SK-N-SH (cell line): ENCODE measurements around the gene ZP4. TPM values are rescaled to one million over a fixed set of nuclear protein-coding genes. Genes with fewer than 3 reads are reported as not detected.

Source experiments
- CTCF ChIA-PET: fragments of 300-600, 350-600 bp; formaldehyde crosslinking; extraction: SDS; loops from one replicate; lab custom pipeline; 2021; lab: Yijun Ruan, JAX
- POLR2A ChIA-PET: fragments of 350-600 bp; sonication (Branson Sonifier 250); formaldehyde crosslinking; extraction: SDS; loops from one replicate; lab custom pipeline; 2020; ENCODE audit warnings: antibody characterized with exemption, inconsistent platforms; lab: Yijun Ruan, JAX
- DNase-seq: peaks from one replicate; pipeline ENCODE4 v3.0.0; 2012
- H2AFZ ChIP-seq: fragments of 200-600 bp; sonication (generic); 2 replicates; pipeline ENCODE4 v1.8.1; 2016; ENCODE audit warnings: antibody characterized with exemption, mild to moderate bottlenecking, low read depth
- H3F3A ChIP-seq: fragments of 200-600 bp; sonication (generic); replicated peaks from 2 replicates; pipeline ENCODE3; 2016; ENCODE audit warnings: antibody characterized with exemption, mild to moderate bottlenecking; ENCODE audit not compliant: insufficient read depth
- H3K27ac ChIP-seq, 2 experiments: fragments of 200-500 bp in 1 of 2; fragments of 200-600 bp in 1 of 2; sonication (Bioruptor generic) in 1 of 2; sonication (generic), shearing (Covaris generic) in 1 of 2; 2 replicates each; pipeline versions ENCODE4 v1.5.1 to v1.6.1; 2014 to 2016; ENCODE audit warnings: low read depth in 2 of 2, inconsistent platforms in 1 of 2, low read length in 1 of 2, mild to moderate bottlenecking in 1 of 2, mixed read lengths in 1 of 2
- H3K27me3 ChIP-seq: fragments of 200-600 bp; sonication (generic), shearing (Covaris generic); 2 replicates; pipeline ENCODE4 v1.6.1; 2016; ENCODE audit warnings: mixed run types; ENCODE audit not compliant: insufficient read depth
- H3K36me3 ChIP-seq, 2 experiments: fragments of 200-500 bp in 1 of 2; fragments of 200-600 bp in 1 of 2; sonication (Bioruptor generic) in 1 of 2; sonication (generic) in 1 of 2; replicated peaks in 1 of 2; 2 replicates each; pipeline versions ENCODE3 to v1.5.1; 2014 to 2016; ENCODE audit warnings: low read length in 1 of 2, mild to moderate bottlenecking in 1 of 2; ENCODE audit not compliant: insufficient read depth in 2 of 2, control insufficient read depth in 1 of 2
- H3K4me1 ChIP-seq, 2 experiments: fragments of 200-500 bp in 1 of 2; fragments of 200-600 bp in 1 of 2; sonication (Bioruptor generic) in 1 of 2; sonication (generic), shearing (Covaris generic) in 1 of 2; 2 replicates each; pipeline versions ENCODE4 v1.5.1 to v1.6.1; 2014 to 2016; ENCODE audit warnings: low read depth in 1 of 2, low read length in 1 of 2, mixed run types in 1 of 2; ENCODE audit not compliant: insufficient read depth in 2 of 2, control insufficient read depth in 1 of 2
- H3K4me2 ChIP-seq: fragments of 200-600 bp; sonication (generic), shearing (Covaris generic); 2 replicates; pipeline ENCODE4 v1.6.1; 2017; ENCODE audit warnings: mixed run types
- H3K4me3 ChIP-seq, 2 experiments: fragments of 200-500 bp in 1 of 2; fragments of 200-600 bp in 1 of 2; sonication (Bioruptor generic) in 1 of 2; sonication (generic), shearing (Covaris generic) in 1 of 2; 2 replicates each; pipeline versions ENCODE4 v1.5.1 to v1.8.1; 2014 to 2016; ENCODE audit warnings: low read depth in 2 of 2, inconsistent platforms in 1 of 2, low read length in 1 of 2, mild to moderate bottlenecking in 1 of 2, mixed read lengths in 1 of 2, moderate library complexity in 1 of 2
- H3K79me2 ChIP-seq: fragments of 200-600 bp; sonication (generic); 2 replicates; pipeline ENCODE4 v1.8.1; 2017; ENCODE audit warnings: mild to moderate bottlenecking; ENCODE audit not compliant: insufficient read depth
- H3K9ac ChIP-seq: fragments of 200-600 bp; sonication (generic); 2 replicates; pipeline ENCODE4 v1.6.1; 2017; ENCODE audit warnings: mixed run types
- H3K9me2 ChIP-seq: fragments of 200-600 bp; sonication (generic); 2 replicates; pipeline ENCODE4 v1.6.1; 2017; ENCODE audit warnings: mixed run types
- H3K9me3 ChIP-seq: fragments of 200-600 bp; sonication (generic); 2 replicates; pipeline ENCODE4 v1.6.1; 2017; ENCODE audit warnings: mixed run types, mild to moderate bottlenecking, moderate library complexity
- H4K20me1 ChIP-seq: fragments of 200-600 bp; sonication (generic); 2 replicates; pipeline ENCODE4 v1.6.1; 2017; ENCODE audit warnings: mild to moderate bottlenecking, mixed run types; ENCODE audit not compliant: insufficient read depth
- CHD2 ChIP-seq: fragments of 150-350 bp; IDR thresholded peaks from 2 replicates; pipeline ENCODE4 v1.6.1; 2018; ENCODE audit warnings: low read length; ENCODE audit not compliant: partially characterized antibody
- CTCF ChIP-seq: fragments of 200-600 bp; sonication (generic); IDR thresholded peaks from 2 replicates; pipeline ENCODE4 v1.6.1; 2017; ENCODE audit warnings: antibody characterized with exemption, mild to moderate bottlenecking, moderate library complexity
- EP300 ChIP-seq, 2 experiments: IDR thresholded peaks; 2 replicates each; pipeline versions ENCODE4 v1.4.0 to v1.6.1; 2012; ENCODE audit warnings: borderline replicate concordance in 1 of 2, low read depth in 1 of 2, low read length in 1 of 2
- GATA2 ChIP-seq: sonication (generic); formaldehyde crosslinking; IDR thresholded peaks from 2 replicates; pipeline ENCODE4 v1.5.0; 2020; ENCODE audit warnings: mild to moderate bottlenecking, missing genetic modification reagents
- RCOR1 ChIP-seq: fragments of 150-350 bp; IDR thresholded peaks from 2 replicates; pipeline ENCODE4 v1.6.1; 2017; ENCODE audit warnings: antibody characterized with exemption, low read length
- WGBS: methylation state at CpG from one replicate; pipeline ENCODE4 v1.1.6; 2017; ENCODE audit warnings: low lambda C conversion rate; 5-methylcytosine and 5-hydroxymethylcytosine counted together
- polyA plus RNA-seq, 3 experiments: library from polyadenylated mRNA; depleted of rRNA; stranded (reverse); fragments of >200 nt; gene quantifications; 2 replicates each; pipeline ENCODE4 v1.2.3, GENCODE V29; 2012
- TF ChIP-seq, protein P1 (sequence below): IDR thresholded peaks from 2 replicates; pipeline ENCODE4; 2012

Gene ZP4
- polyA plus RNA-seq, 1 of the 3 experiments (the other 2 are of a cell fraction) = not detected

GRCh38 chr1:237868817-237869600 is 21.7 kb downstream of the ZP4 start:
- CTCF ChIA-PET = no interaction called here
- Histone ChIP-seq H4K20me1 (no peaks in the 10 kb centered on the region), H3K4me3 (no peak overlapping the region), H3K36me3 (no peaks in the 10 kb centered on the region), H3K27me3 (no peaks in the 10 kb centered on the region), H3F3A (no peaks in the 10 kb centered on the region), H3K79me2 (no peaks in the 10 kb centered on the region), H3K4me2 (no peak overlapping the region), H2AFZ (no peak overlapping the region), H3K9me2 (no peaks in the 10 kb centered on the region), H3K4me1 (peaks cover 9 to 10% of the 10 kb centered on the region in 2 experiments), H3K9me3 (no peaks in the 10 kb centered on the region), H3K27ac (no peak overlapping the region), H3K9ac (no peak overlapping the region)
- DNase-seq = no peak
- TF ChIP-seq CTCF (no peak), CHD2 (no peak), RCOR1 (no peak)
- TF ChIP-seq, protein P1, sequence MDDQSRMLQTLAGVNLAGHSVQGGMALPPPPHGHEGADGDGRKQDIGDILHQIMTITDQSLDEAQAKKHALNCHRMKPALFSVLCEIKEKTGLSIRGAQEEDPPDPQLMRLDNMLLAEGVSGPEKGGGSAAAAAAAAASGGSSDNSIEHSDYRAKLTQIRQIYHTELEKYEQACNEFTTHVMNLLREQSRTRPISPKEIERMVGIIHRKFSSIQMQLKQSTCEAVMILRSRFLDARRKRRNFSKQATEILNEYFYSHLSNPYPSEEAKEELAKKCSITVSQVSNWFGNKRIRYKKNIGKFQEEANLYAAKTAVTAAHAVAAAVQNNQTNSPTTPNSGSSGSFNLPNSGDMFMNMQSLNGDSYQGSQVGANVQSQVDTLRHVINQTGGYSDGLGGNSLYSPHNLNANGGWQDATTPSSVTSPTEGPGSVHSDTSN = no peak
- 64% methylated on average over 4 of the region's 4 CpGs for WGBS
- POLR2A ChIA-PET = no interaction called here

GRCh38 chr1:237867380-237867888 is 23.3 kb downstream of the ZP4 start:
- CTCF ChIA-PET = interaction anchor here (1.0 to 8.8 kb wide), 2 partner anchors 15 to 62 kb away, joined by 3 to 126 read pairs; no protein-coding TSS in a partner anchor

More at GRCh38 chr1:237867380-237867888, 23.3 kb downstream of the ZP4 start:
- TF ChIP-seq EP300 (IDR thresholded peaks at IDR 0.05; ENCODE audit: borderline replicate concordance in 1 of 2, low read depth in 1 of 2, low read length in 1 of 2) (no peak), GATA2 (CRISPR knock-in tag) (no peak)
- Histone ChIP-seq H3K9me3 (no peaks in the 10 kb centered on the region), H3K79me2 (no peaks in the 10 kb centered on the region), H3K4me3 (no peak overlapping the region), H2AFZ (no peak overlapping the region), H3K4me2 (no peak overlapping the region), H3K36me3 (no peaks in the 10 kb centered on the region), H3K9me2 (no peaks in the 10 kb centered on the region), H3F3A (no peaks in the 10 kb centered on the region), H3K27ac (no peak overlapping the region), H3K27me3 (no peaks in the 10 kb centered on the region), H3K4me1 (peaks cover 0 to 7% of the 10 kb centered on the region in 2 experiments; a peak in 2 of 4 replicates), H3K9ac (no peak overlapping the region), H4K20me1 (no peaks in the 10 kb centered on the region)
- 53% methylated on average over 1 of the region's 1 CpG for WGBS
- POLR2A ChIA-PET = no interaction called here
- DNase-seq = no peak
